CD4-positive, CD25-positive, alpha-beta regulatory T cell (primary cell): ENCODE measurements around the gene PNKD. TPM values are rescaled to one million over a fixed set of nuclear protein-coding genes. Genes with fewer than 3 reads are reported as not detected.

Experiments
- ATAC-seq, 2 donors: fragments of 150-1000 bp; cut with Tn5 transposase; one replicate each; pipeline ENCODE4 v1.10.0; 2021; ENCODE audit warnings: low read depth in 2 of 2, moderate number of reproducible peaks in 2 of 2, moderate library complexity in 1 of 2
- DNase-seq, 3 donors: peaks; one replicate each; pipeline versions ENCODE4 v3.0.0 to v3.0.0-alpha.2; 2012 to 2022; ENCODE audit warnings: mixed read lengths in 1 of 3
- H3K27ac ChIP-seq: one replicate; pipeline ENCODE4 v1.7.0; 2013; ENCODE audit warnings: mild to moderate bottlenecking, low read length; ENCODE audit not compliant: insufficient read depth, poor library complexity, severe bottlenecking
- H3K27me3 ChIP-seq: one replicate; pipeline ENCODE4 v1.7.0; 2013; ENCODE audit warnings: low read length; ENCODE audit not compliant: control insufficient read depth, insufficient read depth
- H3K36me3 ChIP-seq: one replicate; pipeline ENCODE4 v1.7.0; 2013; ENCODE audit warnings: mild to moderate bottlenecking, low read length, moderate library complexity; ENCODE audit not compliant: control insufficient read depth, insufficient read depth
- H3K4me1 ChIP-seq: 2 replicates; pipeline ENCODE4 v1.7.0; 2013; ENCODE audit warnings: mild to moderate bottlenecking, low read length; ENCODE audit not compliant: insufficient read depth, control insufficient read depth, poor library complexity, severe bottlenecking
- H3K4me3 ChIP-seq: one replicate; pipeline ENCODE4 v1.7.0; 2013; ENCODE audit warnings: low read depth, mild to moderate bottlenecking, low read length, moderate library complexity
- H3K9me3 ChIP-seq, 2 experiments: 1 replicate in 1 of 2; 2 replicates in 1 of 2; pipeline ENCODE4 v1.7.0; 2013; ENCODE audit warnings: low read length in 2 of 2, mild to moderate bottlenecking in 1 of 2, moderate library complexity in 1 of 2; ENCODE audit not compliant: control insufficient read depth in 2 of 2
- H3K27ac Mint-ChIP-seq, 3 donors: one replicate each; pipeline ENCODE4 v1.8.0; 2020 to 2022; ENCODE audit warnings: mild to moderate bottlenecking in 3 of 3, mixed read lengths in 3 of 3, moderate library complexity in 2 of 3
- H3K27me3 Mint-ChIP-seq: one replicate; pipeline ENCODE4 v1.8.0; 2022; ENCODE audit warnings: mild to moderate bottlenecking, mixed read lengths
- H3K36me3 Mint-ChIP-seq: one replicate; pipeline ENCODE4 v1.8.0; 2020; ENCODE audit warnings: mixed read lengths
- H3K4me1 Mint-ChIP-seq, 4 donors: one replicate each; pipeline ENCODE4 v1.8.0; 2020 to 2022; ENCODE audit warnings: mixed read lengths in 4 of 4, mild to moderate bottlenecking in 1 of 4
- H3K4me3 Mint-ChIP-seq, 4 donors: one replicate each; pipeline ENCODE4 v1.8.0; 2020 to 2022; ENCODE audit warnings: mild to moderate bottlenecking in 4 of 4, mixed read lengths in 4 of 4, moderate library complexity in 3 of 4
- H3K9me3 Mint-ChIP-seq, 7 donors: one replicate each; pipeline ENCODE4 v1.8.0; 2020 to 2022; ENCODE audit warnings: mixed read lengths in 7 of 7, mild to moderate bottlenecking in 3 of 7, moderate library complexity in 2 of 7
- polyA plus RNA-seq, 4 donors: library from polyadenylated mRNA; unstranded; fragments of 300-500 nt; fragmentation: Illumina TruSeq; gene quantifications; one replicate each; pipeline ENCODE4 v1.2.3, GENCODE V29; 2021
- total RNA-seq: library from RNA; stranded (reverse); gene quantifications from one replicate; pipeline ENCODE4 v1.2.3, GENCODE V29; 2022

The PNKD gene
- total and polyA plus RNA-seq, 5 donors from 2014 or later, result 21.9 to 107 (median 98.0) TPM

DNA sequence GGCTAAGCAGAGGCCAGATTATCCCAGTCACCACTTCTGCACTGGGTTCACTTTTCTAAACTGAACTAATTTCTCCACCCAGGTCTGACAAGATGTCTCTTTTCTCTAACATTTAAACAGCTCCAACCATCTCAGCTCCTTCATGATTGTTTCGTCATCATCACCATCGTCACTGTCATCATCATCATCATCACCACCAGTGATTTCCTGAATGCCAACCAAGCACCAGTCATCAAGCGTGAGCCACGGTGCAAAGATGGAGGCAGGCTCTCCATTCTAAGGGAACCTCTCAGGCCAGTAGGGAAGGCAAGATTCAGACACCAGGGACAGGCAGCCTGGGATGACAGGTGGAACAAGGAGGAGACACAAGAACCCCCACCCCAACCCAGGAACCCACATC, 47.5 kb downstream of the PNKD start:
- Mint-ChIP-seq H3K36me3 (peaks cover 16% of the 10 kb centered on the region), H3K4me1 (peaks cover 6 to 61% (median 38%) of the 10 kb centered on the region in 4 donors), H3K4me3 (peak overlapping the region in 2 of 4 donors; percentile 31 to 90), H3K27me3 (no peaks in the 10 kb centered on the region), H3K9me3 (peaks cover 0 to 2% (median 0%) of the 10 kb centered on the region in 7 donors), H3K27ac (peak overlapping the region; percentile 3 to 100 (median 99))
- H3K27ac ChIP-seq, result no peak overlapping the region
- H3K4me3 ChIP-seq, result peak overlapping the region; percentile 19
- peaks cover 23% of the 10 kb centered on the region for H3K4me1 ChIP-seq
- H3K9me3 ChIP-seq, result no peaks in the 10 kb centered on the region
- no peak for ATAC-seq
- H3K36me3 ChIP-seq, result no peaks in the 10 kb centered on the region
- no peak for DNase-seq
- no peaks in the 10 kb centered on the region for H3K27me3 ChIP-seq

- Histone ChIP-seq H3K36me3 (no peaks in the 10 kb centered on the region), H3K4me1 (peaks cover 26% of the 10 kb centered on the region), H3K9me3 (no peaks in the 10 kb centered on the region), H3K27ac (no peak overlapping the region), H3K4me3 (no peak overlapping the region), H3K27me3 (no peaks in the 10 kb centered on the region)
- Mint-ChIP-seq H3K9me3 (peaks cover 0 to 2% (median 0%) of the 10 kb centered on the region in 7 donors), H3K27ac (peak overlapping the region in 2 of 3 donors; percentile 65 to 100), H3K36me3 (peaks cover 16% of the 10 kb centered on the region), H3K4me1 (peaks cover 6 to 61% (median 38%) of the 10 kb centered on the region in 4 donors), H3K27me3 (peaks cover under 1% of the 10 kb centered on the region), H3K4me3 (no peak overlapping the region)
- DNase-seq (no peak), ATAC-seq (no peak)
Measured at GRCh38 chr2:218318241-218318640, 47.9 kb downstream of the PNKD start.

- DNase-seq (no peak), ATAC-seq (no peak)
- H3K27me3 Mint-ChIP-seq, result peaks cover 13% of the 10 kb centered on the region
- H3K27me3 ChIP-seq, result no peaks in the 10 kb centered on the region
- H3K4me3 ChIP-seq, result no peak overlapping the region
- peak overlapping the region in 2 of 4 donors; percentile 11 to 28 for H3K4me3 Mint-ChIP-seq
- peaks cover 0 to 2% (median 0%) of the 10 kb centered on the region in 7 donors for H3K9me3 Mint-ChIP-seq
- H3K36me3 ChIP-seq, result no peaks in the 10 kb centered on the region
- H3K4me1 Mint-ChIP-seq, result peaks cover 6 to 71% (median 43%) of the 10 kb centered on the region in 4 donors
- H3K27ac ChIP-seq, result no peak overlapping the region
- H3K9me3 ChIP-seq, result no peaks in the 10 kb centered on the region
- peak overlapping the region in 2 of 3 donors; percentile 52 to 78 for H3K27ac Mint-ChIP-seq
- peaks cover 16% of the 10 kb centered on the region for H3K36me3 Mint-ChIP-seq
- H3K4me1 ChIP-seq, result peaks cover 35% of the 10 kb centered on the region
Measured at GRCh38 chr2:218319813-218320365, 49.6 kb downstream of the PNKD start.

DNA sequence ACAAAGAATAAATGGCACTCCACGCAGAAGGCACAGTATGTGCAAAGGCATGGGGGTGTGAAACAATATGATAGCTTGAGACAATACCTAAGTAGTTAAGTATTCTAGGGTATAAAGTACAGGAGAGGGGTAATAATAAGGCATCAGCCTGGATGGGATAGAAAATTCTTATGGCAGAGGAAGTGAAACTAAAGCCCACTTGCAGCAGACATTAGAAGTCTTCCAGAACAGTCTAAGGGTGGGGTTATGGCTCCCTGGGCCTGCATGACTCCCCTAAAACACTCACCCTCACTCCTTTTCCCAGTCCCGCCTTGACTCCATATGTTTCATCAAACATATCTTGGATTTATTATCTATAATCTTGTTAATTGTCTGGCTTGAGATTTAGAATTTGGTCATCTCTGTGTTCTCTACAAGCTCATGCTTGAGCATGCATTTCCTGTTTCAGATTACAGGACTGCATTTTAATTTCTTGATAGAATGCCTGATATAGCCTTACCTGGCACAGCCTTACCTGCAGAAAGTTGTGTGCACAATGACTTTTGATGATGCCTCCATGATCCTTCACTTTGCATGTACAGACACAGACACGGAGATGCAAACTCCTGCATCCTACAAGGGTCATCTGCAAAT, 50.5 kb downstream of the PNKD start:
- H3K36me3 ChIP-seq, result no peaks in the 10 kb centered on the region
- no peak for DNase-seq
- no peaks in the 10 kb centered on the region for H3K9me3 ChIP-seq
- Mint-ChIP-seq H3K4me3 (peak overlapping the region in 3 of 4 donors; percentile 33 to 77 (median 76)), H3K27me3 (peaks cover 13% of the 10 kb centered on the region), H3K27ac (peak overlapping the region in 2 of 3 donors; percentile 63 to 67), H3K4me1 (peaks cover 2 to 68% (median 39%) of the 10 kb centered on the region in 4 donors), H3K36me3 (peaks cover 16% of the 10 kb centered on the region), H3K9me3 (peaks cover 0 to 2% (median 0%) of the 10 kb centered on the region in 7 donors)
- H3K4me3 ChIP-seq, result no peak overlapping the region
- H3K4me1 ChIP-seq, result peaks cover 34% of the 10 kb centered on the region
- no peak for ATAC-seq
- H3K27me3 ChIP-seq, result no peaks in the 10 kb centered on the region
- no peak overlapping the region for H3K27ac ChIP-seq

DNA sequence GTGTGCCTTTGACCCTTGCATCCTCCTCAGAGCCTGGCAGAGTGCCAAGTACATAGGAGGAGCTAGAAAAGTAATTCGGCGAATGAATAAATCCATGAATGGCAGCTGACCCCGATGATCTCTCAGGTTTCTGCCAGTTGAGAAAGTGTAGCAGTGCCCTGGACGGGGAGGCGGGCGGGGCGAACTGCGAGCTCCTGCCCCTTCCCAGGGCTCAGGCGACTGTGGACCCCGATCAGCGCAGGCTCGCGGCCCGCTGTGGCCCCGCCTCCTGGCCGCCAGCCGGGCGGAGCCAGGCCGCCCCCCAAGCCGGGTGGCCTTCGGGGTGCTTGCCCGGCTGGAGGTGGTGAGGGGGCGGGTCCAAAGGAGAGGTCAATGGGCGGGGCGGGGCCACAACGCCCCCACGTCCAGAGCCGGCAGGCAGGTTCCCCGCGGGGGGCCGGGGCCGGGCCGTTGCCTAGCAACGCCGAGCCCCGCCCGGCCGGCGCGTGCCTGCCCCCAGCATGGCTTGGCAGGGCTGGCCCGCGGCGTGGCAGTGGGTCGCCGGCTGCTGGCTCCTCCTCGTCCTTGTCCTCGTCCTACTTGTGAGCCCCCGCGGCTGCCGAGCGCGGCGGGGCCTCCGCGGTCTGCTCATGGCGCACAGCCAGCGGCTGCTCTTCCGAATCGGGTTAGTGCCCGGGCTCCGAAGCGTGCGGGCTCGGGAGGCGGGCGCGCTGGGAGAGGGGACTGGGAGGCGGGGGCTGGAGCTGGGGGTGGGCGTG, 52.6 kb downstream of the PNKD start:
- peak overlapping the region; percentile 56 to 95 (median 91) for H3K27ac Mint-ChIP-seq
- DNase-seq (peak; percentile 35 to 61 (median 39)), ATAC-seq (peak; percentile 47 to 50)
- no peaks in the 10 kb centered on the region for H3K27me3 ChIP-seq
- H3K27me3 Mint-ChIP-seq, result peaks cover 16% of the 10 kb centered on the region
- H3K4me3 Mint-ChIP-seq, result peak overlapping the region; percentile 79 to 94 (median 86)
- H3K4me1 Mint-ChIP-seq, result peaks cover 0 to 54% (median 21%) of the 10 kb centered on the region in 4 donors
- H3K4me3 ChIP-seq, result peak overlapping the region; percentile 55
- H3K36me3 Mint-ChIP-seq, result peaks cover 11% of the 10 kb centered on the region
- peaks cover 15% of the 10 kb centered on the region for H3K4me1 ChIP-seq
- no peaks in the 10 kb centered on the region for H3K9me3 Mint-ChIP-seq
- H3K36me3 ChIP-seq, result no peaks in the 10 kb centered on the region
- no peak overlapping the region for H3K27ac ChIP-seq
- H3K9me3 ChIP-seq, result no peaks in the 10 kb centered on the region

DNA sequence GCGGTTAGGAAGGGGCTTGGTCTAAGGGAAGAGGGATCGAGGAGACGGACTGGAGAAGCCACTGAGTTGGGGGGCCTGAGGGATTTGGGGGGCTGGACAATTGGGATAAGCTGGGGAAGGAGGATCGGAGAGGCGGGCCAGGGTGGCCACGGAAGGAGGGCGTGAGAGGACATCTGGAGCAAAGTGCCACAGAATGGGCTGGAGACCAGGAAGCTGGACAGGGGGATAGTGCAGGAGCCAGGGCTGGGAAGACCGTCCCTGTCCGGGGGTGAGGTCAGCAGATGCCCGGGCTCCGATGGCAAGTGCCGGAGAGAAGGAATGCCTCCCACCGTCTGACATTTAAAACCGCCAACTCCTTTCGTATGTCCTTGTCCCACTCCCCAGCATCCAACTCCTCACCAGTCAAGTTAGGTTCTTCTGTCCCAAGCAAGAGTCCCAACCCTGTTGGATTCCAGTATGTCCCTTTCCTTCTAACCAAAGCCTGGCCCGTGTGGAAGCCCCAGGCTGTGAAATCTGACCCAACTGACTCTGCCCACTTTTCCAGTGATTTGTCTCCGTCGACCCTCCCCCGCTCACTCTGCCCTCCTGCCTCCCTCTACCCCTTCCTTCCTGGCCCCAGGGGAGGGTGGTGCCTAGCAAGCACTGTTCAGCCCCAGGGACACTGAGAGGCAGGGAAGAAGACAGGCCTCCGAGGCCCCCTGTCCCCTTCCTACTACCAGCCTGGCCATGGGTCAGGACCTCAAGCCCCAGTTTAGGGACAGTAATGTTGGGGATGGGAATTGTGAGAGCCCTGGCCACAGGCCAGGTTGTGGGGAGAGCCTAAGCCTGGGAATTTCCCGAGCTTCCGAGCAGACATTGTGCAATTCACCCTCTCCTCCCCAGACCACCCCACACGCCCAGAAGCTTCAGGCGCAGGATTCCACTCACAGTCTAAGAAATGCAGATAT, 53.5 kb downstream of the PNKD start:
- ATAC-seq (no peak), DNase-seq (peak in 1 of 3 donors; percentile 7)
- peaks cover 0 to 47% (median 19%) of the 10 kb centered on the region in 4 donors for H3K4me1 Mint-ChIP-seq
- peaks cover 6% of the 10 kb centered on the region for H3K36me3 Mint-ChIP-seq
- Histone ChIP-seq H3K36me3 (no peaks in the 10 kb centered on the region), H3K4me1 (peaks cover 15% of the 10 kb centered on the region), H3K4me3 (peak overlapping the region; percentile 31), H3K9me3 (no peaks in the 10 kb centered on the region), H3K27ac (no peak overlapping the region), H3K27me3 (no peaks in the 10 kb centered on the region)
- H3K27me3 Mint-ChIP-seq, result peaks cover 17% of the 10 kb centered on the region
- H3K27ac Mint-ChIP-seq, result peak overlapping the region in 2 of 3 donors; percentile 55 to 56
- peak overlapping the region; percentile 79 to 87 (median 85) for H3K4me3 Mint-ChIP-seq
- no peaks in the 10 kb centered on the region for H3K9me3 Mint-ChIP-seq
